ENCODE data around the gene RGS13. TPM values are rescaled to one million over a fixed set of nuclear protein-coding genes. Genes with fewer than 3 reads are reported as not detected.

RGS13 gene
- total RNA-seq, 1 donor from 2014 or later, result 0.22 TPM

- no peak for TF ChIP-seq CTCF (IDR thresholded peaks at IDR 0.05; ENCODE audit: borderline replicate concordance)
- H3K4me3 ChIP-seq, result no peak overlapping the region
- H3K9me3 ChIP-seq (replicated peaks), result no peaks in the 10 kb centered on the region
- H3K27me3 ChIP-seq (ENCODE audit: low read depth), result no peaks in the 10 kb centered on the region
- DNase-seq, result no peak
- peaks cover 41% of the 10 kb centered on the region for H3K4me1 ChIP-seq
- intact Hi-C loops (cut with micrococcal nuclease), result no loop called here
- no peak overlapping the region for H3K27ac ChIP-seq (replicated peaks)
- no peaks in the 10 kb centered on the region for H3K36me3 ChIP-seq
These were observed 9.4 kb upstream of the RGS13 start for GRCh38 chr1:192626366-192627179.

- H3K4me1 ChIP-seq, result peaks cover 41% of the 10 kb centered on the region
- no peaks in the 10 kb centered on the region for H3K36me3 ChIP-seq
- TF ChIP-seq CTCF (IDR thresholded peaks at IDR 0.05; ENCODE audit: borderline replicate concordance), result no peak
- H3K27ac ChIP-seq (replicated peaks), result no peak overlapping the region
- no peaks in the 10 kb centered on the region for H3K9me3 ChIP-seq (replicated peaks)
- intact Hi-C loops (cut with micrococcal nuclease), result no loop called here
- no peak overlapping the region for H3K4me3 ChIP-seq
- no peaks in the 10 kb centered on the region for H3K27me3 ChIP-seq (ENCODE audit: low read depth)
- no peak for DNase-seq
These were observed 8.0 kb upstream of the RGS13 start for GRCh38 chr1:192627901-192628300.

GRCh38 chr1:192628396-192629057 is 7.4 kb upstream of the RGS13 start:
- H3K9me3 ChIP-seq (replicated peaks), result no peaks in the 10 kb centered on the region
- DNase-seq, result no peak
- peak overlapping the region; percentile 31 for H3K27ac ChIP-seq (replicated peaks)
- TF ChIP-seq CTCF (IDR thresholded peaks at IDR 0.05; ENCODE audit: borderline replicate concordance), result no peak
- H3K4me1 ChIP-seq, result peaks cover 41% of the 10 kb centered on the region
- no peaks in the 10 kb centered on the region for H3K36me3 ChIP-seq
- intact Hi-C loops (cut with micrococcal nuclease), result no loop called here
- H3K27me3 ChIP-seq (ENCODE audit: low read depth), result no peaks in the 10 kb centered on the region
- no peak overlapping the region for H3K4me3 ChIP-seq

- Histone ChIP-seq H3K36me3 (no peaks in the 10 kb centered on the region), H3K27ac (replicated peaks) (peak overlapping the region; percentile 31), H3K9me3 (replicated peaks) (no peaks in the 10 kb centered on the region), H3K27me3 (ENCODE audit: low read depth) (no peaks in the 10 kb centered on the region), H3K4me3 (no peak overlapping the region), H3K4me1 (peaks cover 41% of the 10 kb centered on the region)
- intact Hi-C loops (cut with micrococcal nuclease), result no loop called here
- no peak for TF ChIP-seq CTCF (IDR thresholded peaks at IDR 0.05; ENCODE audit: borderline replicate concordance)
- DNase-seq, result no peak
These were observed 6.3 kb upstream of the RGS13 start for GRCh38 chr1:192629612-192630011.

- peaks cover 41% of the 10 kb centered on the region for H3K4me1 ChIP-seq
- H3K36me3 ChIP-seq, result no peaks in the 10 kb centered on the region
- intact Hi-C loops (cut with micrococcal nuclease), result no loop called here
- DNase-seq, result no peak
- no peaks in the 10 kb centered on the region for H3K9me3 ChIP-seq (replicated peaks)
- no peak overlapping the region for H3K4me3 ChIP-seq
- H3K27ac ChIP-seq (replicated peaks), result no peak overlapping the region
- TF ChIP-seq CTCF (IDR thresholded peaks at IDR 0.05; ENCODE audit: borderline replicate concordance), result no peak
- H3K27me3 ChIP-seq (ENCODE audit: low read depth), result no peaks in the 10 kb centered on the region
These were observed 5.2 kb upstream of the RGS13 start for GRCh38 chr1:192630521-192631287.
